ENCODE results near the gene LRRC23.
"Not testable (repeated sequence)": the region's sequence is repeated elsewhere in the genome, so short reads cannot be mapped to it uniquely, and the experiment has no call there.

The LRRC23 gene

DNA sequence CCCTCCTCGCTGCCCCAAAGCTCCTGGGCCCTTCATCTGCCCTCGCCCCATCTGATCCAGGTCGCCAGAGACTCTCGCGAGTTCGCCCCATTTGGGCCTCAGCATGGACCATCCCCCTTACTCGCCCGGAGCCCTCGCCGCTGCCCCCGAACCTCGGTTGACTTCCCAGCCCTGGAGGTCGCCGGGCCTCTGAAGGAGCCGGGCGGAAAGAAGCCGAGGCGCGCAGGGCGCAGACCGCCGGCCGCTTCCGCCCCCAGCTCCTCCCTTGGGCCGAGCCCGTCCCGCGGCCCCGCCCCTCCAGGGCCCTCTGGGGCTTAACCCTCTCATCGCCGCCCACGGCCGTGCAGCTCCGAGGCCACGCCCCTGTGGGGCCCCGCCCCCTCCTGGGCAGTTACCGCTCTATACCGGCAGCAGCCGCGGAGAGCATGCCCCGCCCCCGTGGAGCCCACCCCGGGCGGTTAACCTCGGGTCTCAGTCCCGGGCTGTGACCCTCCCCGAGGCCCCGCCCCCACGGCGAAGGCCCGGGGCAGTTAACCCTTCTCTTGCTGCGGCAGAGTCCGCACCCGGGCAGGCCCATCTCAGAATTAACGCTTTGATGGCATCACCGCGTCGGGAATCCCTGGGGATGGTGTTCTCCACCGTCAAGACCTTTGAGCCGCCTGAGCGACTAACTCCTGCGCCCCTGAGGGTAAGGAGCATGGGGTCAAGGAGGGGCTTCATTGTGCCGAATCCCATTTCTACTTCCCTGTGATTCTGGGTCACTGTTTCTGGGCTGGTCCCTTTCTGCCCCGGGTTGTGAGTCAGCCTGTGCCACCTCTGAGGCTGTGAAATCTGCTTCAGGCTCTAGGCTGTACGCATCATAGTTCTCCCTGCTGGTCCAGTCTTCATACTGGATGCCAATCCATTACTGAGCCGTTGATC lies 31.3 kb upstream of the LRRC23 start, which contains the start of gene SPSB2:
SPSB2 (minus strand) TSS at position 210 of the 921 bp plus-strand sequence. CDS start 402 bp downstream, outside the sequence.
- DNase-seq = peak; percentile 97

DNA sequence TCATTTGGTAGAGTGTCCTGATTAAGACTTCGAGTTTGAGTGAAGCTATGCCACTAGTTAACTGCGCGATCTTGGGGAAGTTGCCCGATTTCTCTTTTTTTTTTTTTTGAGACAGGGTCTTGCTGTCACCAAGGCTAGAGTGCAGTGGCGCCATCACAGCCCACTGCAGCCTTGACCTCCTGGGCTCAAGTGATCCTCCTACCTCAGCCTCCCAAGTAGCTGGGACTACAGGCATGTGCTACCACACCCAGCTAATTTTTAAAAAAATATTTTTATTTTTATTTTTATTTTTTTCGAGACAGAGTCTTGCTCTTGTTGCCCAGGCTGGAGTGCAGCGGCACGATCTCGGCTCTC lies 30.6 kb upstream of the LRRC23 start:
- not testable (repeated sequence) for DNase-seq

DNA sequence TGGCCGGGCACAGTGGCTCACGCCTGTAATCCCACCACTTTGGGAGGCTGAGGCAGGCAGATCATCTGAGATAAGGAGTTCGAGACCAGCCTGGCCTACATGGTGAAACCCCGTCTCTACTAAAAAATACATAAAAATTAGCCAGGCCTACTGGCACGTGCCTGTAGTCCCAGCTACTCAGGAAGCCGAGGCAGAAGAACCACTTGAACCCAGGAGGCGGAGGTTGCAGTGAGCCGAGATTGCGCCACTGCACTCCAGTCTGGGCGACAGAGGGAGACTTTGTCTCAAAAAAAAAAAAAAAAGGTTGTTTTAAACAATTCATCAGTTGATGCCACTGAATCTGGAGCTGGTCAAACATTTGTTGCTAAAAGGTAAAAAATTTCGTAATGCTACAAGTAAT lies 24.8 kb upstream of the LRRC23 start:
- not testable (repeated sequence) for DNase-seq

GRCh38 chr12:6883252-6883651 lies 21.4 kb upstream of the LRRC23 start:
- no peak for DNase-seq

- no peak for DNase-seq
Measured at GRCh38 chr12:6883683-6884082, 20.9 kb upstream of the LRRC23 start.

GRCh38 chr12:6884539-6884938 lies 20.1 kb upstream of the LRRC23 start:
- no peak for DNase-seq

DNA sequence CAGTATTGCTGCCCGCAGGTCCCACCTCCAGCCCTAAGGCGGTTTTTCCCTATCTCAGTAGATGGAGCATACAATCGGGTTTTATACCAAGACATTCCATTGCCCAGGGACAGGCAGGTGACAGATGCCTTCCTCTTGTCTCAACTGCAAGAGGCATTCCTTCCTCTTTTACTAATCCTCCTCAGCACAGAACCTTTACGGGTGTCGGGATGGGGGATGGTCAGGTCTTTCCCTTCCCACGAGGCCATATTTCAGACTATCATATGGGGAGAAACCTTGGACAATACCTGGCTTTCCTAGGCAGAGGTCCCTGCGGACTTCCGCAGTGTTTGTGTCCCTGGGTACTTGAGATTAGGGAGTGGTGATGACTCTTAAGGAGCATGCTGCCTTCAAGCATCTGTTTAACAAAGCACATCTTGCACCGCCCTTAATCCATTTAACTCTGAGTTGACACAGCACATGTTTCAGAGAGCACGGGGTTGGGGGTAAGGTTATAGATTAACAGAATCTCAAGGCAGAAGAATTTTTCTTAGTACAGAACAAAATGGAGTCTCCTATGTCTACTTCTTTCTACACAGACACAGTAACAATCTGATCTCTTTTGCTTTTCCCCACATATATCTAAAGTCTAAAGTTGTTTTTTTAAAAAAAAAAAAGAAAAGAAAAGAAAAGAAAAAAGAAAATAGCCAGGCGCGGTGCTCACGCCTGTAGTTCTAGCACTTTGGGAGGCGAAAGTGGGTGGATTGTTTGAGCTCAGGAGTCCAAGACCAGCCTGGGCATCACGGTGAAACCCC lies 18.2 kb upstream of the LRRC23 start:
- not testable (repeated sequence) for DNase-seq

GRCh38 chr12:6887460-6887859 lies 17.2 kb upstream of the LRRC23 start:
- no peak for DNase-seq

DNA sequence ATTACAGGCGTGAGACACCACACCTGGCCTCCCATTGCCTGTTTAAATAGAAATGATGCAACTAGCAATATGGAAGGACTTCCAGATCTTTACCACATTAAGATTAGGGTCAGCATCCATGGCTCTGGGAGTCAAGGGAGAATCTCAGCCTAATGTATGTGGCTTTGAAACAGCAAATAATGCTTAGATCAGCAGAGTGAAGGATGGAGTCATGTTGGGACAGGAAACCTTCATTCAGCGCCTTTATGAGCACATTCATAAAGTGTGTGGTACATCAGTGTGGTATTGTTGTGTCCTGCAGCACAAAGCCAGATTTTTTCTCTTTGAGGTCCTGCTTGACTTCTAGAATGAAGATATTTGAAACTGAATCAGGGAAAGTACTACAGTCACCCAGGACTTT lies 16.3 kb upstream of the LRRC23 start:
- no peak for DNase-seq

- DNase-seq = not testable (repeated sequence)
Measured at GRCh38 chr12:6888794-6889193, 15.8 kb upstream of the LRRC23 start.

- not testable (repeated sequence) for DNase-seq
Measured at GRCh38 chr12:6889775-6890573, 14.6 kb upstream of the LRRC23 start.

DNA sequence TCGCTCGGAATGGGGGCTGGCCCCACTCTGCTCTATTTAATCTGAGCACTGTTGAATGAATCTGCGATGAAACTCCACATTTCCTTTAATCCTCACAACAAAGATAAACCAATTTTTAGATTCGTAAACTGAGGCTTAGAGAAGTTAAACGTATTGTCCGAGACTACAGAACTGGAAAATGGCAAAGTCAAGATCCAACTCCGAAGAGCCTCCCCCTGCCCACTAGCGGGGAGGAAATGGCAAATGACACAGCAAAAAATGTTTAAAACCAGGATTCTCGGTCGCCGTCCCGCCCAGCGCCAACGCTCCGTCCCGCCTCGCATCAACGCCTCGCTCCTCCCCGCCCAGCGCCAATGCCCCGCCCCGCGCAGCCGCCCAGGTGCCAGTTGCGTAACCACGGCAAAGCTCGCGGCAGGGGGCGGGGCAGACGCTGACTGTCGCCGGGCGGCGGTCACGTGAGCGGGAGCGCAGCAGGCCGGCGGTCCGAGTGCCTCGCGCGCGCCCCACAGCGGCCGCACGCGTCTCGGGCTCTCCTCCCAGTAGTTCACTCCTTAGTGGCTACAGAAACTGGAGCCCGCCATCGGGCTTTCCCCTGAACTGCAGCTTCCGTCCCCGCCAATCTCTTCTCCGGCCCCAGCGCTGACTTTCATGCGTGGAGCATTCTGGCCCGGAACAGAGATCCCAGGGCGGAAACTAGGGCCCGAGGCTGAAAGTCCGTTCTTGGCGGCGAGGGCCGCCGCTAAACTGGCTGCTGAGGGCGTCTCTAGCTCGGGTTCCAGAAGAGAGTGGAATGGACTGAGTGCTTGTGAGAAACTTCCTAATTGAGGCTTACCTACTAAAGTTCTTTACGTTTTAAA lies 13.6 kb upstream of the LRRC23 start:
- DNase-seq = peak; percentile 98

- no peak for DNase-seq
Measured at GRCh38 chr12:6891646-6892001, 13.0 kb upstream of the LRRC23 start.

- DNase-seq = not testable (repeated sequence)
Measured at GRCh38 chr12:6892683-6893082, 11.9 kb upstream of the LRRC23 start.

DNA sequence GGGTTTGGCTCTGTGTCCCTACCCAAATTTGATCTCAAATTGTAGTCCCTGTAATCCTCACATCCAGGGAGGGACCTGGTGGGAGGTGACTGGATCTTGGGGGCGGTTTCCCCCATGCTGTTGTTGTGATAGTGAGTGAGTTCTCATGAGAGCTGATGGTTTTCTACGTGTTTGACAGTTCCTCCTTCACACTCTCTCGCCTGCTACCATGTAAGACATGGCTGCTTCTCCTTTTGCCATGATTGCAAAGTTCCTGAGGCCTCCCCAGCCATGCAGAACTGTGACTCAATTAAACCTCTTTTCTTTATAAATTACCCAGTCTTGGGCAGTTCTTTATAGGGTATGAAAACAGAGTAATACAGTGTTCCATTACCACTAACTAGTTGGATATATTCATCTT lies 10.3 kb upstream of the LRRC23 start:
- no peak for DNase-seq

DNA sequence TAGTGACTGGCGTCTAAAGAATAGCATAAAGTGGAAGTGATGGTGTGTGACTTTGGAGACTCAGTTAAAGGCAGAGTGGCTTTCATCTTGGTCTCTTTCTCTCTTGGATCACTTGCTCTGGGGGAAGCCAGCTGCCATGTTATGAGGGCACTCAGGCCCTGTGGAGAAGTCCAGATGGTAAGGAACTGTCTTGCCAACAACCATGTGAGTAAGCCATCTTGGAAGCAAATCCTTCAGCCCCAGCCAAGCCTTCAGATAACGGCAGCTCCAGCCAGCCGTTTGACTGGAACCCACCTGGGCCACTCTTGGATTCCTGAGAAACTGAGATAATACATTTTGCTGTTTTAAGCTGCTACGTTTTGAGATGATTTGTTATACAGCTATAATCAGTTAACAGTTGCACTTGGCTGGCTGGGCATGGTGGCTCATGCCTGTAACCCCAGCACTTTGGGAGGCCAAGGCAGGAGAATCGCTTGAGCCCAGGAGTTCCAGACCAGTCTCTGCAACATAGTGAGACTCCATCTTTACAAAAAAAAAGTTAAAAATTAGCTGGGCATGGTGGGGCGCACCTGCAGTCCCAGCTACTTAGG lies 7.7 kb upstream of the LRRC23 start:
- DNase-seq = no peak

DNA sequence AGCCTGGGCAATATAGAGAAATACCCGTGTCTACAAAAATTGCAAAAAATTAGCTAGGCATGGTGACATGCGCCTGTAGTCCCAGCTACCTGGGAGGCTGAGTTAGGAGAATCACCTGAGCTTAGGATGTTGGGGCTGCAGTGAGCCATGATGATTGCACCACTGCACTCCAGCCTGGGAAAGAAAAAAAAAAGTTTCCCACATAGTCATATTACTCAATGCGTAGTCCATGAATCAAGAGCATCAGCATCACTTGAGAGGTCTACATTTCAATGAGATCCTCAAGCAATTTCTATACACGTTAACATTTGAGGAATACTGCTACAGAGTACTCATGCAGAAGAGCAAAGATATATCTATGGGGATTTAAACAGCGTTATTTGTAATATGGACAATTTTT lies 5.2 kb upstream of the LRRC23 start:
- DNase-seq = no peak

DNA sequence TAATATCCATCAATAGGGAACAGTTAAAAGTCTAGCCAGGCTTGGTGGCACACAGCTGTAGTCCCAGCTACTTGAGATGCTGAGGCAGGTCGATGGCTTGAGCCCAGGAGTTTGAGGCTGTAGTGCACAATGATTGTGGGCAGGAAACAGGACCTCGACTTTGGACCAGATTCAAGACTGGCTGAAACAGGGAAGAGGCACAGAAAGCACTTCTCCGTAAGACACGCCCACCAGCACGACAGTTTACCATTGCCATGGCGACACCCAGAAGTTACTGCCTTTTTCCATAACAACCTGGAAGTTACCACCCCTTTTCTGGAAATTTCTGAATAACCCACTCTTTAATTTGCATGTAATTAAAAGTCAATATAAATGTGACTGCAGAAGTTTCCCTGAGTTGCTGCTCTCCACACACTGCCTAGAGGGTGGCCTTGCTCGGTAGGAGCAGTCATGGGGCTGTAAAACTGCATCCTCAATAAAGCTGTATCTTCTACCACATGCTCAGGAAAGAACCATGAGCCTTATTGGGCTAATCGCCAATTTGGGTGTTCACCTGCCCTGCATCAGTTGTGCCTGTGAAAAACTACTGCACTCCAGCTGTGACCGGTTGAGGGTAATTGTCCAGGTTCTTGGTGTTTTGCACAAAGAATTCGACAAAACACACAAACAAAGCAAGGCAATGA lies 4.6 kb upstream of the LRRC23 start:
- peak; percentile 62 for DNase-seq

DNA sequence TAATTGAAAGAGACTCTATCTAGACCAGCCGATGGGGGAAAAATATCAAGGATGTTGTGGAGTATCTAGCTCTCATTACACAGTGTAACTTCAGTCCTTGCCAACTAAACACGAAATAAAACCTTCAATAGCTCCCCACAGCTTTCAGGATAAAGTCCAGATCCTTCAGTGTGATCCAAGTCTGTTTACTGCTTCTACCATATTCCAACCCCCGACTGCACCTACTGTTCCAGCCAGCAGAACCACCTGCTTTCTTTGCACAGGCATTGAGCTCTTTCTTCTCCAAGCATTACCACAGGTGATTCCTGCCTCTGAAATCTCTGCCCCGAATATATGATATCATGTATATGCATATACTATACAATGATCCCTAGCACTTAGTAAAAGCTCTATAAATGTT lies 2.2 kb upstream of the LRRC23 start:
- DNase-seq = no peak

- no peak for DNase-seq
Measured at GRCh38 chr12:6903722-6904121, 900 bp upstream of the LRRC23 start.

DNA sequence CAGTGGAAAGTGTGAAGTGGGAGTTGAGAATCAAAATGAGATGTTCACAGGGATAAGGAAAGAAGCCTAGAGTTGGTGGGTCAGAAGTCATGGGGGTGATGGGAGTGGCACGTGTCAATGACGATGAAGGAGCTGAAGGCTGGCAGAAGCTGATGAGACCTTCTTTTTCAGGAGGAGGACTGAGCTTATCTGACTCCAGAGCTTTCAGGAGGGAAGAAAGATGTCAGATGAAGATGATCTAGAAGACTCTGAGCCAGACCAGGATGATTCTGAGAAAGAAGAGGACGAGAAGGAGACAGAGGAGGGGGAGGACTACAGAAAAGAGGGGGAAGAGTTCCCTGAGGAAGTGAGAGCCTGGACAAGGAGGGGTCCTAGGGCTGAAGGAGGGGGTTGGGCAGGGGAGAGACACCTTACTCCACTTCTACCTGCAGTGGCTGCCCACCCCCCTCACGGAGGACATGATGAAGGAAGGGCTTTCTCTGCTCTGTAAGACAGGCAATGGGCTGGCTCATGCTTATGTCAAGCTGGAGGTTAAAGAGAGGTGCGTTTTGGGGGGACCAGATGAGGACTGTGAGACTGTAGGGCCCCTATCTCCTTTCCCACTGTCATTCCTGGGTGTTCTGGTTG lies 905 bp downstream of the LRRC23 start:
- no peak for DNase-seq

All from CD4-positive, alpha-beta T cell treated with Interferon gamma for 1 hour (primary cell).